ENCODE results near the gene HELT.

DNA sequence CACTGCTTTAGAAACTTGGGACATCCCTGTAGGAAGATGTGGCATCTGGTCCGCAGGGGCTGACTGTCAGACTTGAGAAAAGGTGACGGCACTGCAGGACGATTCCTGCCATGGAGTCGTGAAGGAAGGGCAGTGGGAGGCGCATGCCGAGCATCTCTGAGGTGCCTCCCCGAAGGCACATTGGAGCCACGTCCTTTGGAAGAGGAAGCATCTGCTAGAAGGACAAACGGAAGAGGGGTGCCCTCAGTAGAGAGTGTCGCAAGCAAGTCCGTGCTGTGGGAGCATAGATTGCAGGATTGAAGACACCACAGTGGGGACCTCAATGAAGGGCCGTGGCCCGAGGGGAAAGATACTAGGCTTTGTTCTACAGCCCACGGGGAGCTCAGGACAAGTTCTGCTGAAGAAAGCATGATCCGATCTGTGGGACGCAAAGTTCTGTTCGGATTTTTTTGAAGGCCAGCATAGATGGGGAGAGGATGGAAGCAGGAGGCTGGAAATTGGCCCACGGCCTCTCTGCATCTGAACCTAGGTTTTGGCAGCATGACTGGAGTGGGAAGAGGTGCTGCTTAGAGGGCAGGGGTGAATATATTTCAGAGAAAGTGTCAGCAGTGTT lies 24.2 kb upstream of the HELT start:
- TF ChIP-seq, protein P1, sequence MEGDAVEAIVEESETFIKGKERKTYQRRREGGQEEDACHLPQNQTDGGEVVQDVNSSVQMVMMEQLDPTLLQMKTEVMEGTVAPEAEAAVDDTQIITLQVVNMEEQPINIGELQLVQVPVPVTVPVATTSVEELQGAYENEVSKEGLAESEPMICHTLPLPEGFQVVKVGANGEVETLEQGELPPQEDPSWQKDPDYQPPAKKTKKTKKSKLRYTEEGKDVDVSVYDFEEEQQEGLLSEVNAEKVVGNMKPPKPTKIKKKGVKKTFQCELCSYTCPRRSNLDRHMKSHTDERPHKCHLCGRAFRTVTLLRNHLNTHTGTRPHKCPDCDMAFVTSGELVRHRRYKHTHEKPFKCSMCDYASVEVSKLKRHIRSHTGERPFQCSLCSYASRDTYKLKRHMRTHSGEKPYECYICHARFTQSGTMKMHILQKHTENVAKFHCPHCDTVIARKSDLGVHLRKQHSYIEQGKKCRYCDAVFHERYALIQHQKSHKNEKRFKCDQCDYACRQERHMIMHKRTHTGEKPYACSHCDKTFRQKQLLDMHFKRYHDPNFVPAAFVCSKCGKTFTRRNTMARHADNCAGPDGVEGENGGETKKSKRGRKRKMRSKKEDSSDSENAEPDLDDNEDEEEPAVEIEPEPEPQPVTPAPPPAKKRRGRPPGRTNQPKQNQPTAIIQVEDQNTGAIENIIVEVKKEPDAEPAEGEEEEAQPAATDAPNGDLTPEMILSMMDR (IDR thresholded peaks at IDR 0.05): no peak
- TF ChIP-seq POLR2A (IDR thresholded peaks at IDR 0.05; ENCODE audit: low read depth) (no peak), POLR2AphosphoS5 (IDR thresholded peaks at IDR 0.05) (no peak), EP300 (IDR thresholded peaks at IDR 0.05) (no peak)

All from esophagus muscularis mucosa (tissue), 4 donors.